Fibroblast of villous mesenchyme (primary cell): Measurements from ENCODE around the gene TNIK. TPM values are rescaled to one million over a fixed set of nuclear protein-coding genes. Genes with fewer than 3 reads are reported as not detected.
A peak's percentile ranks its signal among the peaks of the same experiment; 100 is the strongest.

Experiments
- DNase-seq: peaks from one replicate; pipeline ENCODE4 v3.0.0-alpha.2; 2010; ENCODE audit warnings: low read depth
- H3K4me3 ChIP-seq: 2 replicates; pipeline ENCODE4 v1.5.1; 2011; ENCODE audit warnings: low read depth, mild to moderate bottlenecking, low read length
- total RNA-seq: library from RNA; depleted of rRNA; stranded (reverse); fragments of >200 nt; gene quantifications from 2 replicates; pipeline ENCODE4 v1.2.3, GENCODE V29; 2012
- TF ChIP-seq, protein P1 (sequence below): IDR thresholded peaks from 2 replicates; pipeline ENCODE4 v1.5.1; 2012; ENCODE audit warnings: low read depth, mild to moderate bottlenecking, low read length; ENCODE audit not compliant: insufficient read depth

The TNIK gene
- total RNA-seq = 5.2 and 7.7 TPM in 2 replicates

- peak within 1 kb of the TSS; percentile 83 for H3K4me3 ChIP-seq
- TF ChIP-seq, protein P1, sequence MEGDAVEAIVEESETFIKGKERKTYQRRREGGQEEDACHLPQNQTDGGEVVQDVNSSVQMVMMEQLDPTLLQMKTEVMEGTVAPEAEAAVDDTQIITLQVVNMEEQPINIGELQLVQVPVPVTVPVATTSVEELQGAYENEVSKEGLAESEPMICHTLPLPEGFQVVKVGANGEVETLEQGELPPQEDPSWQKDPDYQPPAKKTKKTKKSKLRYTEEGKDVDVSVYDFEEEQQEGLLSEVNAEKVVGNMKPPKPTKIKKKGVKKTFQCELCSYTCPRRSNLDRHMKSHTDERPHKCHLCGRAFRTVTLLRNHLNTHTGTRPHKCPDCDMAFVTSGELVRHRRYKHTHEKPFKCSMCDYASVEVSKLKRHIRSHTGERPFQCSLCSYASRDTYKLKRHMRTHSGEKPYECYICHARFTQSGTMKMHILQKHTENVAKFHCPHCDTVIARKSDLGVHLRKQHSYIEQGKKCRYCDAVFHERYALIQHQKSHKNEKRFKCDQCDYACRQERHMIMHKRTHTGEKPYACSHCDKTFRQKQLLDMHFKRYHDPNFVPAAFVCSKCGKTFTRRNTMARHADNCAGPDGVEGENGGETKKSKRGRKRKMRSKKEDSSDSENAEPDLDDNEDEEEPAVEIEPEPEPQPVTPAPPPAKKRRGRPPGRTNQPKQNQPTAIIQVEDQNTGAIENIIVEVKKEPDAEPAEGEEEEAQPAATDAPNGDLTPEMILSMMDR = no peak
- DNase-seq = peak; percentile 90
Observed at GRCh38 chr3:171459942-171460724, at the start of gene TNIK. TNIK (minus strand) TSS chr3:171460405; CDS start chr3:171460063, 342 bp downstream.

GRCh38 chr3:171508676-171509075 lies 48.5 kb upstream of the TNIK start:
- DNase-seq = no peak
- TF ChIP-seq, protein P1 = no peak
- no peak overlapping the region for H3K4me3 ChIP-seq

DNA sequence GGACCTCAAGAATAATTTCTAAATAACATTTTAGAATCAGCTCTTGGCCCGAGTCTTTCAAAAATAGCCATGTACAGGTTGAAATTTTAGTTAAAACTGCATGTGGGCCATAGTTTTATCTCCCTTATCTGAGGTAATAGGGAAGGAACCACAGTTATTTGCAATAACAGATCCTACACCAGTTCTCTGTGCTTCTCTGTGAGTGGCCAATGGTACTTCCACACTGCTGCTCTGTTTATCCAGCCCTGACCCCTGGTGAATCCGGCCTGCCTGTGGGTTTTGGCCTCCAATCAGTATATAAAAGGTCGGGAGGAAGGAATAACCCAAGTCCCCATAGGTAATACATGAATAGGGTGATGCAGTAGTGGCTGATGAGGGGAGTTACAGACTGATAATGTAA lies 48.0 kb upstream of the TNIK start:
- TF ChIP-seq, protein P1 = no peak
- DNase-seq = peak; percentile 70
- no peak overlapping the region for H3K4me3 ChIP-seq

- TF ChIP-seq, protein P1 = no peak
- no peak for DNase-seq
- no peak overlapping the region for H3K4me3 ChIP-seq
Observed at GRCh38 chr3:171506743-171507319, 46.6 kb upstream of the TNIK start.

GRCh38 chr3:171505822-171506333 lies 45.7 kb upstream of the TNIK start:
- DNase-seq = no peak
- H3K4me3 ChIP-seq = no peak overlapping the region
- TF ChIP-seq, protein P1 = no peak

DNA sequence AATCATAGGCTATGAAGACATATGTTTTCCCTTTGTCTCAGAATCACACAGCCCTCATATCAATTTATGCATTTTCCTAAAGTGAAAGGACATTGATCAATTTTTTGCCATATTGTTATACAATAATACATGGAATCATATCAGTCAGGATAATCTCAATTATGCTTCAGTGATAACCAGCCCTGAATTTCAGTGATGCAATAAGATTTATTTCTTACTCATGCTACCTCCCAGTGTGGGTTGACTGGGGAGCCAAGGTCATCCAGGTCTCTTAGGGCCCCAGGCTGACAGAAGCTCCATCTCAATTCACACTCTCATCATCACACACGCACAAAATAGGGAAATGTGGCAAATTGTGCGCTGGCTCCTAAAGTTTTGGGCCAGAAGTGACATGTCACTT lies 44.2 kb upstream of the TNIK start:
- DNase-seq = no peak
- TF ChIP-seq, protein P1 = no peak
- no peak overlapping the region for H3K4me3 ChIP-seq
